Measurements from ENCODE around the gene HOXA10. TPM values are rescaled to one million over a fixed set of nuclear protein-coding genes. Genes with fewer than 3 reads are reported as not detected.
A peak's percentile ranks its signal among the peaks of the same experiment; 100 is the strongest.

HOXA10 gene
- total RNA-seq, 2 donors from 2014 or later: 0.10 to 0.21 TPM

DNA sequence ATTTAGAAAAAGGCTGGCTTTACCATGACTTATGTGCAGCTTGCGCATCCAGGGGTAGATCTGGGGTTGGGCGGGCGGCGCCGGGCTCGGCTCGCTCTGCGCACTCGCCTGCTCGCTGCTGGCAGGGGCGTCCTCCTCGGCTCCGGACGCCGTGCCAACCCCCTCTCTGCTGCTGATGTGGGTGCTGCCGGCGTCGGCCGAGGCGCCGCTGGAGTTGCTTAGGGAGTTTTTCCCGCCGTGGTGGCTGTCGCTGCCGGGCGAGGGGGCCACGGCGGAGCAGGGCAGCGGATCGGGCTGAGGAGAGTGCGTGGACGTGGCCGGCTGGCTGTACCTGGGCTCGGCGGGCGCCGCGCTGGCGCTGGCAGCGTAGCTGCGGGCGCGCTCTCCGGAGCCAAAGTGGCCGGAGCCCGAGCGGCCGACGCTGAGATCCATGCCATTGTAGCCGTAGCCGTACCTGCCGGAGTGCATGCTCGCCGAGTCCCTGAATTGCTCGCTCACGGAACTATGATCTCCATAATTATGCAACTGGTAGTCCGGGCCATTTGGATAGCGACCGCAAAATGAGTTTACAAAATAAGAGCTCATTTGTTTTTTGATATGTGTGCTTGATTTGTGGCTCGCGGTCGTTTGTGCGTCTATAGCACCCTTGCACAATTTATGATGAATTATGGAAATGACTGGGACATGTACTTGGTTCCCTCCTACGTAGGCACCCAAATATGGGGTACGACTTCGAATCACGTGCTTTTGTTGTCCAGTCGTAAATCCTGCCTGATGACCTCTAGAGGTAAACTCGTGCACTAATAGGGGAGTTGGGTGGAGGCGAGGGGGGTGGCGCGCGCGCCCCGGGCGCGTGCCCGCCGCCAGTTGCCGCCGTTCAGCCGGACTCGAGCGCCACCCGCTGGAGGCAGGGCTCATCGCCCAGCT is 30.8 kb downstream of the HOXA10 start, which contains the start of gene HOXA5:
HOXA5 (minus strand) TSS at position 659 of the 927 bp plus-strand sequence; CDS start at position 585, 74 bp downstream.
- intact Hi-C loops (cut with DNase I): no loop called here
- ATAC-seq: peak; percentile 54 to 70
- no peak for DNase-seq

DNA sequence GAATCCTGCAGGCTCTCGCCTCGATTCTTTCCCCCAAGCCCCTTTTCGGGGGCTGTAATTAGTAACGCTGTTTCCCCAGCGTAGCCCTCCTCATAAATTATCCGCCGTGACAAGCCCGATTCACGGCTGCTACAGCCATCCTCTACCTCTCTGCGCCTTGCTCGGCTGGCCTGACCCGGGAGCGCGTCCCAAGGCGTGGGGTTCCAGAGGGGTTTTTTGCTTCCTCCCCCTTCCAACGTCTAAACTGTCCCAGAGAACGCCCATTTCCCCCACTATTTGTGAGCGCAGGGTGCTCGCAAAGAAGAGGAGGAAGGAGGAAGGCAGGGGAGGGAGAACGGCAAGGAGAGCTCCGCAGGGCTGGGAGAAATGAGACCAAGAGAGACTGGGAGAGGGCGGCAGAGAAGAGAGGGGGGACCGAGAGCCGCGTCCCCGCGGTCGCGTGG is 31.5 kb downstream of the HOXA10 start:
- intact Hi-C loops (cut with DNase I): no loop called here

DNA sequence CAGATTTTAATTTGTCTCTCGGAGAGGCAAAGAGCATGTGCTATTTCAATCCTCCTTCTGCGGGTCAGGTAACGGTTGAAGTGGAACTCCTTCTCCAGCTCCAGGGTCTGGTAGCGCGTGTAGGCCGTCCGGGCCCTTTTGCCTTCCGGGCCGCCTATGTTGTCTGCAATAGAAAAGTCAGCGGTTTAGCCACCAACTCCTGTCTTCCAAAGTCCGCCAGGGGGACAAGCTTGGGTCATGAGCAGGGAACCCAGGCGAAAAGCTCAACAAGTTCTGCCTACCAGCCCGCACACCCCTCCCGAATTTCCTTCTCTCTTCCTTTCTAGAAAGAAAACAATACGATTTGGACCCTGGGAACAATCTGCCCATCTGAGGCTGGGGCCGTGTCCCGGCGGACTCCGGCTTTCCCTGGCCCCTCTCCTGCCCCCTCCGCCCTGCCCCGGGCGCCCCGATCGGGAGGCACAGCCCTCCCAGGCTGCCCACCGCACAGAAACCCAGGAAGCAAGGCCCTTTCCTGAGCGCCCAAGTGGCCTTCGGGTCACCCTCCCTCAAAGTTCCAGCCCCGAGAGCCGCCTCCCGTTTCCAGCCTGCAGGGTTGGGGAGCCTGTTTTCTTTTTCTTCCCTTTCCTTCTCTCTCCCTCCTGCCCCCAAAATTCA is 32.1 kb downstream of the HOXA10 start:
- intact Hi-C loops (cut with DNase I): no loop called here
- DNase-seq: no peak
- ATAC-seq: no peak

More for the DNA sequence above, 31.5 kb downstream of the HOXA10 start:
- ATAC-seq: no peak
- DNase-seq: no peak

DNA sequence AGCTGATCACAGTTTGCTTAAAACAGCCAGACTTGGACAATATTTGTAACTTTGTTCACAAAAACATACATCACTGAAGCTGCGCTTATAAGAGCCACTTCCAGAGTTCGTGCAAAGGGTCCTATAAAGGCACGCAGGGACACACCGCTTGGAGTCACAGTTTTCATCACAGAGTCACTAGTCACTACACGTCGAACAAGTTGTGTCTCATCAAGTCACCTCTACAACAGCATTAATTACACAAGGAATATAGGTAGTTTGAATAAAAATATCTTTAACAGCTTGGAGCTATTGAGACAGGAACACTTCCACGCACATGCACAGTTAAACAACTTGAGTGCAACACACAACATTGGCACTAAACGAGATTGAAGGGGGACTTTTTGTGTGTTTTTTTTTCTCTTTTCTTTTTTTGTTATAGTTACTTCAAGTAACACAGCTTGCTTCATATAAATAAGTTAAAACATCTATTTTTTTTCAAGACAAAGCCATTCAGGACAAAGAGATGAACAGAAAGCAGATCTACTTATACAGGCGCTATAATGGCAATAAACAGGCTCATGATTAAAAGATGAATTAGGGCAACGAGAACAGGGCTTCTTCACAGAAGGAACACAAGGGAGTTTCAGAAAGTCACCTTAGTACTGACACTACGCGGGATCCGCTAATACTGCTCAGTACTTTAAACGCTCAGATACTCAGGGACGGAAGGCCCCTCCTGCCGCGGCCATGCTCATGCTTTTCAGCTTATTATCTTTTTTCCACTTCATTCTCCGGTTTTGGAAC is 32.8 kb downstream of the HOXA10 start:
- ATAC-seq (no peak), DNase-seq (no peak)
- intact Hi-C loops (cut with DNase I): no loop called here

DNA sequence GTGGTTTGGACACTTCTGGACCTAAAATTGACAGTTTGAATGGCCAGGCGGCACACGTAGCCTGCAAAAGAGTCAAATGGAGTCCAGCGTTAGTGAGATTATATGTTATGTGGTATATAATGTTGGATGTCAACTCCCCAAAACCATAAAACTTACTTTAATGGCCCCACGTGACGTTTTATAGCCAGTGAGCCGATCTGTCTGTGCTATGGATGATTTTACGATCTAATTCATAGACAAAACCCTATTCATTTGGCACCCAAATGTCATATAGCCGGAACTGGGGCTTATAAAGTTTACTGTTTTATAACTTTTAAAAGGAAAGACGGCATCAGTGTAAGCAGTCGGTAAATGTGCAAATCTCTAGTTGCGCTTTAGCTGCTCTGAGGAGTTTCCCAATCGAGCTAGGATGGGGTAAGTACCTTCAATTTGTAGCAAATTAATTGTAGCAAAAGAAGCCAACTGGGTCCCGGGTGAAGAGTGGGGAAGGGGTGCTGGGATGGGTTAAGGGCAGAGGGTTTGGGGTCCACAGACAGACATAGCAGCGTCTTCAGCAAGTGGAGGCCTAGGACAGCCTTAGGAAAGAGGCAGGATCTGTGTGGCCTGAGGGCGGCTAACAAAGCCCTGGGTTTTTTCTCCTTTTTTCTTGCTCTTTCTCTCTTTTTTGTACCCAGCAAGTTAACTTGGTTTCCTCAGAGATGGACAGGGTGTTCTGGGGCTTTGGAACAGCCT is 33.8 kb downstream of the HOXA10 start:
- ATAC-seq (no peak), DNase-seq (no peak)
- intact Hi-C loops (cut with DNase I): no loop called here

DNA sequence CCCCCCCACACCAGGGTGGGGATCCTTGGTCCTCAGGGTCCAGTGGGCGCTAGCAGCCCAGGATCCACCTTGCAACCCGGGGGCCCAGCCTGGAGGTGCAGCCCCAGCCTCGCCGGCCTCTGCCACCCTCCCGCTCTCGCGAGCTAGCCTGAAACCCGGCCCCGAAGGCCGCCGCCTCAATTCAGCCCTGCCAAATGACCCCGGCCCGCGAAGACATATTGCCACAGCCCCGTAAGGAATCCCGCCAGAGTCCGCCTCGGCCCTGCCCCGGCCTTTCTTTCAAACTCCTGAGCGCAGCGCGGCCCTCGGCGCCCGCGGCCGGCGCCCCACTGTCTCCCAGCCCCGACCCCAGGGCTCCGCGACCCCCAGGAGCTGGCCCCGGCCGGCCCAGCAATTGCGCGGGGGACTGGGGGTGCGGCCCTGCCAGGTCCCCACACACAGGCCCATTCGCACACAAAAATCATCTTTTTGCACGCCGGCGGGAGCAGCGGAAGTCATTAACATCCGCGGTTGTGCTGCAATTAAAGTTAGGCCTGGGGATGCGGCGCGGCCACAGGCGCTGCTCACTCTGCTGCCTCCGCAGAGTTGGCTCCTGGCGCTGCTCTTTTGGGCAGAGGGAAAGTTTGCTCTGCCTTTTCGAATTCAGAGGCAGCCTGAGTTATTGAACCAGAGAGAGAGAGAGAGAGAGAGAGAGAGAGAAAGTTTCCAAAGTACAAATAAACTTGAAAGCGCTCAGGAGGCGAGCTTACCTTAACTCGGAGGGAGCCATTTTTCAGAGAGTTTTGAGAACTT is 34.6 kb downstream of the HOXA10 start:
- ATAC-seq (no peak), DNase-seq (no peak)
- intact Hi-C loops (cut with DNase I): no loop called here

DNA sequence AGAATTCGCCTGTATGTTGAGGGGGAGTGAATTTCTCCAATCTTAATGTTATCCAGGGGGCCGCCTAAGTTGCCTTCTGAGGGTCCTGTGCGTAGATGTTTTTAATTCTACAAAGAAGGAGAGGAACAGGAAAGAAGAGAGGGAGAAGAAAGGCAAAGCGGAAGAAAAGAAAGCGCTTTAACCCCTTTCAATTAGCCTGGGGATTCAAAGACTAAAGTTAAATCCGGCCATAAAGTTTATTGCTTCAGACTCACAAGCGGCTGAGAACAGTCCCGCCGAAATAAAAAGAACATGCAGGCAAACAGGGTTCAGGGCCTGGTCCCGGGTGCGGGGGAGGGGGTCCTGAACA is 35.2 kb downstream of the HOXA10 start:
- intact Hi-C loops (cut with DNase I): no loop called here
- DNase-seq (no peak), ATAC-seq (no peak)

DNA sequence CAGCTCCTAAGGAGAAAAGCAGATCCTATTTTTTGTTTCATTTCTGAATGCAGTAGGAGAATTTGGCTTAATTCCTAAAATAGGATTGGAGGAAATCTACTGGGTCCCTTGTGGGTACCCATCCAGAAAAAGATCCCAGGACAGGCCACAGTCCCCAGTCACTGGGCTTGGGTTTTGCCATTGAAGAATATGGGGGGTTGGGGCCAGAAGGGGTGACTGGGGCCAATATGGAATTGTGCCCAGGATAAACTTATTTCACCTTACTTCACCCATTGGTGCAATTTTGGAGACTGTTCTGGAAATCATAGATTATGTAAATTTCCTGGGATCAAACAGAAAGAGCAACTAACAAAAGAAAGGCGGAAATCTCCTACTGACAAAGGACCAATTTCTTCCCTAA is 35.6 kb downstream of the HOXA10 start:
- no peak for DNase-seq
- intact Hi-C loops (cut with DNase I): no loop called here
- ATAC-seq: no peak

DNA sequence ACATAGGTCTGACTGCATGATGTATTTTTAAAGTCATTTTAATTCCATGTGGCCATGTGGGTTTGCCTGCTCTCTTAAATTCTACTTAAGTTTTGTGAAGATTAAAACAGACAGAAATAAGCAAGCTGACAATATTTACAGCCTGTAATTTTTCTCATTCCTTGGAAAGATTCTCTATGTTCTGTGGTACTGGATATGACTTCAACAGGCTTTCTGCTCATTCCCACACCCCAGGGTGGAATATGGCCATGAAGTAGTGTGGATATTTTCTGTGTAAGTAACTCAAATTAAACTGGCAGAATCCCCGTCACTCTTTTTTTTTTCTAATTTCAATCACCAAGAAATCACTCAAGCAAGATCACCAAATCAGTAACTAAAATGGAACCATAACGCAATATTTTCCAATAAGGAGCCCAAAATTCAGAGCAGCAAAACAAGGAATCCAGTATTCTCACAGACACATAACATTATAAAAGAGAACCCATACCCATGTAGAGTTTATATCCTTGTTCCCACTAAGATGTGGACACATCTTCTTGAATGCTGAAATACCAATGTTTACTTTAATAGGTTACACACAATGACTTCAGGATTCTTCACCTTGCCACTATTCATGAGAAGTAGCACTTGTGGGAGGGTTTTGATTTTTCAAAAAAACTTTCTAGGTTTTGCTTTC is 36.3 kb downstream of the HOXA10 start:
- no peak for DNase-seq
- ATAC-seq: no peak
- intact Hi-C loops (cut with DNase I): no loop called here

DNA sequence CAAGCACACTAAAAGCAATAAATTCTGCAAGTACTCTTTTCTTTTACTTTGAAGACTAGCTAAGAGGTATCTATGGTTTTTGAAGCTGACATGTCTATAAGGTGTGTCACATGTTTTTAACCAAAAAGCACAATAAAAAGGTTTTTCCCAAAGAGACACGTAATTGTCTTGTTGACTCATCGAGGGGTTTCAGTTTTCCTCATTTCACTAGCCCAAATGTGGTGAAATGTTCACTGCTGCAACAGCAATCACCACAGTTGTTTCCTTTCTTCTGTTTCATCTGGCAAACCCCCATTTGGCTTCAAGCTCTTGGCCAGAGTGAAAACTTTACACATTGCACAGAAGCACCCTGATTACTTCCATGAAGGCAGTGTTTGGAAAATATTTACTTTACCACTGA is 39.7 kb downstream of the HOXA10 start:
- ATAC-seq (no peak), DNase-seq (no peak)
- intact Hi-C loops (cut with DNase I): no loop called here

DNA sequence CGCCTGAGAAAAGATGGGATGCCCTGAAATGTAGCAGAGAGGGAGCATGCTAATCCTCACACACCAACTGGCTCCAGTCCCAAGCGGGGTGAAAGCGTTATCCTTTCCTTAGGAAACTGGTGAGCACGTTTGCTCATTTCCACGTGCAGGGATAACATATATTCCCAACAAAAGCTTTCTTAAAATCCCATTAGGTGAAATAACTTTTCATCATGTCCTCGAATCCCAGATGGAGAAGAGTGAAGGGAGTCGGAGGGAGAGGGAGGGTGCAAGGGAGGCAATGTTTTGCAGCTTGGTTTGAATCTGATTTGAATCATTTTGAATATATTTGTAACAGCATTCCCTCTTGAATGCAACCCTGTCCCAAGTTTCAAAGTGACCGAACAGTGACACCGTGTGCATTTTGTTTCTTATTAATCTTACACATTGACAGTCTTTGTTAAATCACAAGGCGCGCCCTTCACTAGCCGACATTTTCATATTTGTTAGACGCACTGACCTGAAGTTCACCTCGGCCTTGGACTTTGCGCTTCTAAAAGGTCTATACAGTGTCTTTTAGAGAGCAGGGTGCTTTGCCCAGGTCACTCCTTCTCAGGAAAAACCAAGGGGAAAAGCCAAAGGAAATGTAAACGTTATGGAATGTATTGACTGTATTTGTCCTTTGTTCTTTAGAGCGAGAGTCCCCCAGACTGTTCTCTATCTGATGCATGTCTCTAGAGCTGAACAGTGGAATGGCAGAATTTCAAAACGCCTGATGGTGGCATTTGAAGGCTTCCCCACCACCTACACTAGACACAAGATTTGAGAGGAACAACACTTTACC is 40.5 kb downstream of the HOXA10 start:
- intact Hi-C loops (cut with DNase I): no loop called here
- DNase-seq (no peak), ATAC-seq (no peak)

DNA sequence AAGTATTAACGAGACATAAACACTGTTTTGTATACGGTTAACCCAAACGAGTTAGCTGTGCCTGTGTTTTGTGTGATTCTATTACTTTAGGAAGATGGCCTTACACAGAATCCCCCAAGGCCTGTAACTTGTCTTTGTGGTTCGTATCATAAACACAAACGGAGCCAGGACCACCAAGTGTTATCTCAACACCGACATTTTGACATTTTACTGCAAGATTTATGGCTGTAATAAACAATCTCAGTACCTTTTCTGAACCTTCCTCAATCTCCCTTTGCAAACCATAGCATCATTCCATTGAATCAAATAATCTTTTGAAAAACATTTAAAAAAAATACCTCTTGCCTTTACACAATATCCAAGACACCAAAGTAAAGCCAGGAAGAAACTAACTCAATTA is 41.1 kb downstream of the HOXA10 start:
- DNase-seq (no peak), ATAC-seq (no peak)
- intact Hi-C loops (cut with DNase I): no loop called here

DNA sequence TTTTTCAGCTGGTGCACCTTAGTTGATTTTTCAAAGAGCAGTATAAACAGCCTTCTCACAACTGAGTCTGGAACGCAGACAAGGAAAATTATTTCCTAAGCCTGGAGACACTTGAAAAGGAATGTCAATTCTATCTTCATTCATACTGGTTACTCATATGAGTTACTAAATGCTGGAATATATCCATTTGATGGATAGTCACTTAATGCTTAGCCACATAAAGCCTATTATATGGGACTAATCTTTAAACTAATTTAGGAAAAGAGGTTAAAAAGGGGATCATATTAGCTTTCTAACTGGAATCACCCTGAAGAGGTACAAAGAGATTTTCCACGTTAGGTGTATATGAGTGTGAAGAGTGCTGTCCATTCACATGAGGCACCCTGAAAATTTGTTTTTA is 41.9 kb downstream of the HOXA10 start:
- intact Hi-C loops (cut with DNase I): no loop called here
- ATAC-seq (no peak), DNase-seq (no peak)

DNA sequence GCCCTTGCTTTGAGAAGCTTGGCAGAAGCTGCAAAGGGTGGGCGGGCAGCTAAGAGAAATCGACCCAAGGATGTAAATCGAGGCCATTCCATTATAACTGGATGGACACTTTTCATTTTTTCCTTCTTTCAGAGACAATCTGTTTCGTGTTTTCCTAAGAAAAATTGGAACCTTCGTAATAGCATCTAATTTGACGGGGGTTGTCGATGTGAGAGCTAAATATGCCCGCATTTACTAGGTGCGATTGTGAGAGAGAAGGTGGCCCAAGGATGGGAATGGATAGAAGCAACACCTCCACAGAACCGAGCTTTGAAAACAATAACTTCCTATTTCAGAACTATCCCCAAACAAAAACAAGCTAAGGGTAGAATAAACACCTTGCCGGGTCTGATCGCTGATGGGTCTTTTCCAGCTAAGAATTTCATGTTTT is 42.7 kb downstream of the HOXA10 start:
- DNase-seq (no peak), ATAC-seq (no peak)
- intact Hi-C loops (cut with DNase I): no loop called here

DNA sequence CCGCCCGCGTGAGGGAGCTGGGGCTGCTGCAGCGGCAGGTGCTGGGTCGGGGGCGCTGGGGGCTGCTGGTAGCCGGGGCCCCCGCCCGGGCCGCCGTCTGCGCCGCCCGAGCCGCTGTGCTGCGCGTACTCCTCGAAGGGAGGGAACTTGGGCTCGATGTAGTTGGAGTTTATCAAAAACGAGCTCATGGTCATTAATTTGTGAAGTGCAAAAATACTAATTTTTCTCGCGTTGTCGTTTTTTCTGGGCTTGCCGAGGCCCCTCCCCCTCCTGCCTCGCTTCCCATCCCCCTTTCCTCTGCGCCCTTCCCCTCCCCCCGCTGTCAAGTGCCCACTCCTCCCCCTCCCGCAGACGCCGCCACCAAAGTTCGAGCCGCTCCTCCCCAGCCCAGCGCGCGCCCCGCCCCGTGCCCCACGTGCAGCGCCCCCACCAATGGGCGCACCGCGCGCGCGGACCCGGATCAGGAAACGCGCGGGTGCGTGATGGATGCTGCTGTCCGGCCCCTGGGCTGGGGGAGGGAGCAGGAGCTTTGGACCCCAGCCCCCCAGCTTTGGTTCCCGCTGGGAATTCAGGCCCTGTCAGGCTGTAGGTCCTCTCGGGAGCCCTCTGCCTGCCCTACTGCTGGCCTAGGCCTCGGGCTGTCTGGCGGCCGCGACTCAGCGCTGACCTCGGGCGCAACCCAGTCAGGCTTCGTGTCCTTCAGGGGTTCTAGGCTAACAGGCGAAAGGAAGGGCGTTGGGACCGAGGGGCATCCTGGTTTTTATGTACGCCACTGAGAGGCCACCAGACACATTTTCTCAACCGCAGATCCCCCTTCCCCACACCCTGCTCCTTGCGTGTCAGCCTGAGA is 43.4 kb downstream of the HOXA10 start, which contains the start of gene HOXA4:
HOXA4 (minus strand) TSS at position 218 of the 850 bp plus-strand sequence; CDS start at position 194, 24 bp downstream.
- intact Hi-C loops (cut with DNase I): no loop called here
- peak; percentile 96 for ATAC-seq

More for the DNA sequence above, 43.4 kb downstream of the HOXA10 start, which contains the start of gene HOXA4:
- peak; percentile 86 for DNase-seq

All from left cardiac atrium (tissue), 4 donors.